Panc1 (cell line): ENCODE data around the gene MKLN1. TPM values are rescaled to one million over a fixed set of nuclear protein-coding genes. Genes with fewer than 3 reads are reported as not detected.

Source experiments
- ATAC-seq: fragments of 200-7000 bp; cut with Tn5 transposase; 2 replicates; pipeline ENCODE4 v1.9.1; 2020; ENCODE audit warnings: mild to moderate bottlenecking, moderate library complexity
- BruUV-seq: library from RNA; stranded (reverse); fragments of 400-500 nt; replicated peaks from 2 replicates; lab custom pipeline; 2021; lab: Mats Ljungman, UMichigan
- CTCF ChIA-PET: fragments of 300-600 bp; sonication (Branson Sonifier 250); formaldehyde crosslinking; loops from one replicate; lab custom pipeline; 2022; ENCODE audit warnings: antibody characterized with exemption; lab: Charles Lee
- POLR2A ChIA-PET: fragments of 300-600 bp; sonication (Branson Sonifier 250); formaldehyde crosslinking; loops from one replicate; lab custom pipeline; 2022; ENCODE audit warnings: antibody characterized with exemption; lab: Charles Lee
- DNase-seq: peaks from one replicate; pipeline ENCODE4 v3.0.0-alpha.2; 2010; ENCODE audit warnings: low read depth, low spot score
- H3K27ac ChIP-seq: 2 replicates; pipeline ENCODE4 v1.5.1; 2011; ENCODE audit warnings: mild to moderate bottlenecking, low read length, inconsistent platforms
- H3K27me3 ChIP-seq: fragments of 200-500 bp; sonication (Bioruptor generic); 2 replicates; pipeline ENCODE4 v1.6.0; 2014; ENCODE audit warnings: low read length, inconsistent platforms; ENCODE audit not compliant: control insufficient read depth, insufficient read depth
- H3K36me3 ChIP-seq: fragments of 200-500 bp; sonication (Bioruptor generic); 2 replicates; pipeline ENCODE4 v1.5.1; 2014; ENCODE audit warnings: inconsistent platforms, mild to moderate bottlenecking, low read length, moderate library complexity; ENCODE audit not compliant: control insufficient read depth, insufficient read depth
- H3K4me1 ChIP-seq: 2 replicates; pipeline ENCODE4 v1.5.1; 2011; ENCODE audit warnings: inconsistent platforms, mild to moderate bottlenecking, low read length, moderate library complexity; ENCODE audit not compliant: control insufficient read depth, insufficient read depth
- H3K4me3 ChIP-seq, 2 experiments: 2 replicates each; pipeline ENCODE4 v1.5.1; 2011 to 2012; ENCODE audit warnings: low read depth in 2 of 2, low read length in 2 of 2, mild to moderate bottlenecking in 2 of 2, inconsistent platforms in 1 of 2, moderate library complexity in 1 of 2
- H3K9me3 ChIP-seq: fragments of 200-500 bp; sonication (Bioruptor generic); 2 replicates; pipeline ENCODE4 v1.5.1; 2014; ENCODE audit warnings: low read depth, mild to moderate bottlenecking, inconsistent platforms, low read length, moderate library complexity; ENCODE audit not compliant: control insufficient read depth, insufficient read depth
- POLR2AphosphoS5 ChIP-seq: IDR thresholded peaks from 2 replicates; pipeline ENCODE4 v1.6.1; 2012; ENCODE audit warnings: mild to moderate bottlenecking, low read depth, low read length, moderate library complexity
- SIN3A ChIP-seq: IDR thresholded peaks from 2 replicates; pipeline ENCODE4 v1.6.1; 2012; ENCODE audit warnings: low read depth, mild to moderate bottlenecking, low read length, moderate library complexity, borderline replicate concordance; ENCODE audit not compliant: insufficient read depth
- TCF7L2 ChIP-seq: IDR thresholded peaks from 2 replicates; pipeline ENCODE4 v1.6.1; 2011; ENCODE audit warnings: mild to moderate bottlenecking, low read depth, low read length, inconsistent platforms
- in situ Hi-C: cut with HindIII; loops from 2 replicates; pipeline ENCODE4 v1.10.0; 2016; ENCODE audit warnings: low sequenced_read_pairs, low pct_unique_long_range_greater_than_20kb
- intact Hi-C: fragments of 100-400 bp; cut with micrococcal nuclease; formaldehyde crosslinking; loops from one replicate; pipeline ENCODE4 v1.10.0; 2022; ENCODE audit not compliant: unreplicated experiment
- total RNA-seq: library from RNA; stranded (reverse); gene quantifications from one replicate; pipeline ENCODE4 v1.2.1, GENCODE V29; 2021; ENCODE audit not compliant: unreplicated experiment
- TF ChIP-seq, protein P1 (sequence below), 2 experiments: IDR thresholded peaks; 2 replicates each; pipeline ENCODE4 v1.6.1; 2011 to 2012; ENCODE audit warnings: low read depth in 2 of 2, control low read depth in 1 of 2, low read length in 1 of 2, mild to moderate bottlenecking in 1 of 2, moderate library complexity in 1 of 2; ENCODE audit not compliant: insufficient read depth in 1 of 2
- TF ChIP-seq, protein P2 (sequence below): fragments of 450-650 bp; IDR thresholded peaks from 2 replicates; pipeline ENCODE4 v1.5.1; 2017; ENCODE audit warnings: mild to moderate bottlenecking

The MKLN1 gene
- total RNA-seq, 1 experiment from 2014 or later = 46.4 TPM

- H3K9me3 ChIP-seq = no peaks in the 10 kb centered on the region
- ChIA-PET CTCF (no interaction called here), POLR2A (no interaction called here)
- intact Hi-C loops (no loop called here), in situ Hi-C loops (no loop called here)
- no peak overlapping the region for H3K4me3 ChIP-seq
- H3K27ac ChIP-seq = no peak overlapping the region
- no TSS peak for BruUV-seq
- ATAC-seq (no peak), DNase-seq (no peak)
- no peaks in the 10 kb centered on the region for H3K27me3 ChIP-seq
- peaks cover 3% of the 10 kb centered on the region for H3K36me3 ChIP-seq
- H3K4me1 ChIP-seq = no peaks in the 10 kb centered on the region
- TF ChIP-seq, protein P1, sequence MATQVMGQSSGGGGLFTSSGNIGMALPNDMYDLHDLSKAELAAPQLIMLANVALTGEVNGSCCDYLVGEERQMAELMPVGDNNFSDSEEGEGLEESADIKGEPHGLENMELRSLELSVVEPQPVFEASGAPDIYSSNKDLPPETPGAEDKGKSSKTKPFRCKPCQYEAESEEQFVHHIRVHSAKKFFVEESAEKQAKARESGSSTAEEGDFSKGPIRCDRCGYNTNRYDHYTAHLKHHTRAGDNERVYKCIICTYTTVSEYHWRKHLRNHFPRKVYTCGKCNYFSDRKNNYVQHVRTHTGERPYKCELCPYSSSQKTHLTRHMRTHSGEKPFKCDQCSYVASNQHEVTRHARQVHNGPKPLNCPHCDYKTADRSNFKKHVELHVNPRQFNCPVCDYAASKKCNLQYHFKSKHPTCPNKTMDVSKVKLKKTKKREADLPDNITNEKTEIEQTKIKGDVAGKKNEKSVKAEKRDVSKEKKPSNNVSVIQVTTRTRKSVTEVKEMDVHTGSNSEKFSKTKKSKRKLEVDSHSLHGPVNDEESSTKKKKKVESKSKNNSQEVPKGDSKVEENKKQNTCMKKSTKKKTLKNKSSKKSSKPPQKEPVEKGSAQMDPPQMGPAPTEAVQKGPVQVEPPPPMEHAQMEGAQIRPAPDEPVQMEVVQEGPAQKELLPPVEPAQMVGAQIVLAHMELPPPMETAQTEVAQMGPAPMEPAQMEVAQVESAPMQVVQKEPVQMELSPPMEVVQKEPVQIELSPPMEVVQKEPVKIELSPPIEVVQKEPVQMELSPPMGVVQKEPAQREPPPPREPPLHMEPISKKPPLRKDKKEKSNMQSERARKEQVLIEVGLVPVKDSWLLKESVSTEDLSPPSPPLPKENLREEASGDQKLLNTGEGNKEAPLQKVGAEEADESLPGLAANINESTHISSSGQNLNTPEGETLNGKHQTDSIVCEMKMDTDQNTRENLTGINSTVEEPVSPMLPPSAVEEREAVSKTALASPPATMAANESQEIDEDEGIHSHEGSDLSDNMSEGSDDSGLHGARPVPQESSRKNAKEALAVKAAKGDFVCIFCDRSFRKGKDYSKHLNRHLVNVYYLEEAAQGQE (IDR thresholded peaks at IDR 0.05; ENCODE audit: insufficient read depth in 1 of 2, low read depth in 2 of 2, low read length in 1 of 2) = no peak
- TF ChIP-seq SIN3A = no peak
- no peak for TF ChIP-seq TCF7L2
- TF ChIP-seq, protein P2, sequence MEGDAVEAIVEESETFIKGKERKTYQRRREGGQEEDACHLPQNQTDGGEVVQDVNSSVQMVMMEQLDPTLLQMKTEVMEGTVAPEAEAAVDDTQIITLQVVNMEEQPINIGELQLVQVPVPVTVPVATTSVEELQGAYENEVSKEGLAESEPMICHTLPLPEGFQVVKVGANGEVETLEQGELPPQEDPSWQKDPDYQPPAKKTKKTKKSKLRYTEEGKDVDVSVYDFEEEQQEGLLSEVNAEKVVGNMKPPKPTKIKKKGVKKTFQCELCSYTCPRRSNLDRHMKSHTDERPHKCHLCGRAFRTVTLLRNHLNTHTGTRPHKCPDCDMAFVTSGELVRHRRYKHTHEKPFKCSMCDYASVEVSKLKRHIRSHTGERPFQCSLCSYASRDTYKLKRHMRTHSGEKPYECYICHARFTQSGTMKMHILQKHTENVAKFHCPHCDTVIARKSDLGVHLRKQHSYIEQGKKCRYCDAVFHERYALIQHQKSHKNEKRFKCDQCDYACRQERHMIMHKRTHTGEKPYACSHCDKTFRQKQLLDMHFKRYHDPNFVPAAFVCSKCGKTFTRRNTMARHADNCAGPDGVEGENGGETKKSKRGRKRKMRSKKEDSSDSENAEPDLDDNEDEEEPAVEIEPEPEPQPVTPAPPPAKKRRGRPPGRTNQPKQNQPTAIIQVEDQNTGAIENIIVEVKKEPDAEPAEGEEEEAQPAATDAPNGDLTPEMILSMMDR = no peak
- no peak for TF ChIP-seq POLR2AphosphoS5
Observed at GRCh38 chr7:131493581-131493980, 165.9 kb downstream of the MKLN1 start.

- in situ Hi-C loops = no loop called here
- BruUV-seq = no TSS peak
Observed at GRCh38 chr7:131494182-131494581, 166.5 kb downstream of the MKLN1 start.

More at GRCh38 chr7:131494182-131494581, 166.5 kb downstream of the MKLN1 start:
- H3K4me3 ChIP-seq = no peak overlapping the region
- CTCF ChIA-PET = no interaction called here
- H3K27me3 ChIP-seq = no peaks in the 10 kb centered on the region
- H3K27ac ChIP-seq = no peak overlapping the region
- POLR2A ChIA-PET = no interaction called here
- TF ChIP-seq POLR2AphosphoS5 = no peak
- TF ChIP-seq TCF7L2 = no peak
- TF ChIP-seq, protein P2 = no peak
- TF ChIP-seq, protein P1 (IDR thresholded peaks at IDR 0.05; ENCODE audit: insufficient read depth in 1 of 2, low read depth in 2 of 2, low read length in 1 of 2) = no peak
- no peak for TF ChIP-seq SIN3A
- H3K36me3 ChIP-seq = peaks cover 3% of the 10 kb centered on the region
- intact Hi-C loops = no loop called here
- no peaks in the 10 kb centered on the region for H3K4me1 ChIP-seq
- ATAC-seq = no peak
- no peak for DNase-seq
- H3K9me3 ChIP-seq = no peaks in the 10 kb centered on the region
